NCI-H2081 treated with DMSO at 0.1 percent for 48 hours (cell line): ENCODE data around the gene PRKAG3.

ENCODE experiments used
- DNase-seq: peaks from one replicate; lab custom pipeline; 2025; lab: John Stamatoyannopoulos, UW

PRKAG3 gene

DNA sequence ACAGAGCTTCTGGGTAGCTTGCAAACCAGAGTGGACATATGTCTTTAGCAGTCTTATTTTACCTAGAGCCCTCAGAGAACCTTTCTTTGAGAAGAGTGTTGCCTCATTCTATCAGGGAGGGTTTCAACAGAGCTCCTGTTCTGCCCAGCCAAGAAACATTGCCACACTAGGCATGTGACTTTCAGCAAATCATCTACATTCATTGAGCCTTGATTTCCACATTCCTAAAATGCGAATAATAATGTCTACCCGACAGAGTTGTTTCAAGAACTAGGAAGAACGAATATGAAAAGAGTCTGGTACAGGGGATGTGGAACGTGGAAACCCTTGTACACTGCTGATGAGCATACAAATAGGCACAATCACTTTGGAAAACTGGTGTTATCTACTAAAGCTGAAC, 7.8 kb upstream of the PRKAG3 start:
- no peak for DNase-seq

GRCh38 chr2:218837495-218837894, 5.9 kb upstream of the PRKAG3 start:
- DNase-seq = no peak

GRCh38 chr2:218834685-218835084, 3.1 kb upstream of the PRKAG3 start:
- no peak for DNase-seq

DNA sequence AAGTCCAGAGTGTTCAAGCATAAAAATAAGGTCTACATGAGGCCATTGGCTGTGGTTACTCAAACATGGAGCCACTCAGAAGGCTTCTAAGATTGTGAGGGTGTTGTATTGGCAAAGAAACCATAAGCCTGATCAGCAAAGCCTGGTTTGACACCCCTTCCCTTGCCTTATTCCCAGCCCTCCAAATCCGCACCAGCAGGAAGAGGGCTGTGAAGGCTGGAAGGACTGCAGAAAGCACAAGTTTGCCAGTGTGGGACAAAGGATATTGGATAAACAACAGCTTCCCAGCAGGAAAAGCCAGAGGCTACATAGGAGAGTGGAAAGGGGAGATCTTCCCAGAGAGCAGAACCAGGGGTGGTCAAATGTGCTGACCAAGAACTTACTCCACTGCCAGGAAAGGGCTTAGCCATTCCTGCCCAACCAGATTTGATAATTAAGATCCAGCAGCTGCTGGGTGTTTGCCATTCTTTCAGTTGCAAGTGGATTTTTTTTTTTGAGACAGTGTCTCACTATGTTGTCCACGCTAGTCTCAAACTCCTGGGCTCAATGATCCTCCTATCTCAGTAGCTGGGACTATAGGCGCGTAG, 1.5 kb upstream of the PRKAG3 start:
- no peak for DNase-seq

DNA sequence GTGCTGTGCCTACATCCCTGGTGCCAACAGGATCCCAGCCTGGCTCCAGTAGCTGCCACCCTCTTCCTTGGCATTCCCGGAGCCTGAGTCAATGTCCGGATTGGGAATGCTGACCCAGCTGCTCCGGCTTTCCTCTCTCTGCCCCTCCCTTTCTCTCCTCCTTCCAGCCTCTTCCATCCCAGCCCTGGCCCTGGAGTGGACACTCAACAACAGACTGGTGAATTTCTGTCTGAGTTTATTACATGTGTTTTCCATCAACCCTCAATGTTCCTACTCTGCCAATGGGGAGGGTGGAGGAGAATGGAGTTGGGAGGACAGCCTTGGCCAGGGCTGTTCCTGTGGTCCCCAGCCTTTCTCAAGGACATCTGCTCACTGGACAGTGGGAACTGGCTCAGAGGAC, 917 bp upstream of the PRKAG3 start:
- DNase-seq = no peak

- no peak for DNase-seq
Observed at GRCh38 chr2:218832081-218832480, 478 bp upstream of the PRKAG3 start.

- DNase-seq = no peak
Observed at GRCh38 chr2:218830526-218831306, 887 bp downstream of the PRKAG3 start.

DNA sequence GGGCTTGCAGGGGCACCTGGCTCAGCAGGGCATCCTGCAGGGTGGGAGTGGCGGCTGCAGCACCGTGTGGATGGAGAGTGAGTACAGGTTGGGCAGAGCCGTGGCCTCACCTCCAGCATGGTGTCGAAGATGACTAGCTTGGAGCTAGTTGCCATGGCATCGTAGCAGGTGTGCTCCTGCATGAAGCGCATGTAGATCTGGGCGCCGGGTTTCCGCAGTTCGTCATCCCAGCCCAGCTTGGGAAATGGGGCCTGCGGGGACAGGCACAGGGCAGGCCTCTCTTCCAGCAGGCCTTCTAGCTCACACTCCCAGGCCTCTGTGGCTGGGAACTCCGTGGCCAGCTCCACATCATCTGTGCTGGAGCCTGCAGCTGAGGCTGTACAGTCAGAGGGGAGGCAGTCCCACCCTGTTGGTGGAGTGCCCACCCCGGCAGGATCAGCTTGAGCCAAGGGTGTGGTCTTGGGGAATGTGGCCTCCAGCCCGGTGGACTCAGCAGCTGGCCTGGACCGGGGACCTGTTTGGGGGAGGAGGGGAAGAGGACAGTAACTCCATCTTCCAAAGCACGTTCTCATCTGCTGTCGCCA, 1.6 kb downstream of the PRKAG3 start:
- DNase-seq = no peak

GRCh38 chr2:218828477-218828778, 3.2 kb downstream of the PRKAG3 start:
- DNase-seq = no peak

GRCh38 chr2:218827701-218828476, 3.7 kb downstream of the PRKAG3 start:
- no peak for DNase-seq

GRCh38 chr2:218826791-218827190, 4.8 kb downstream of the PRKAG3 start:
- DNase-seq = no peak

- DNase-seq = no peak
Observed at GRCh38 chr2:218824004-218824403, 7.6 kb downstream of the PRKAG3 start.

- DNase-seq = no peak
Observed at GRCh38 chr2:218823196-218823855, 8.3 kb downstream of the PRKAG3 start.

- DNase-seq = no peak
Observed at GRCh38 chr2:218822622-218823021, 9.0 kb downstream of the PRKAG3 start.

DNA sequence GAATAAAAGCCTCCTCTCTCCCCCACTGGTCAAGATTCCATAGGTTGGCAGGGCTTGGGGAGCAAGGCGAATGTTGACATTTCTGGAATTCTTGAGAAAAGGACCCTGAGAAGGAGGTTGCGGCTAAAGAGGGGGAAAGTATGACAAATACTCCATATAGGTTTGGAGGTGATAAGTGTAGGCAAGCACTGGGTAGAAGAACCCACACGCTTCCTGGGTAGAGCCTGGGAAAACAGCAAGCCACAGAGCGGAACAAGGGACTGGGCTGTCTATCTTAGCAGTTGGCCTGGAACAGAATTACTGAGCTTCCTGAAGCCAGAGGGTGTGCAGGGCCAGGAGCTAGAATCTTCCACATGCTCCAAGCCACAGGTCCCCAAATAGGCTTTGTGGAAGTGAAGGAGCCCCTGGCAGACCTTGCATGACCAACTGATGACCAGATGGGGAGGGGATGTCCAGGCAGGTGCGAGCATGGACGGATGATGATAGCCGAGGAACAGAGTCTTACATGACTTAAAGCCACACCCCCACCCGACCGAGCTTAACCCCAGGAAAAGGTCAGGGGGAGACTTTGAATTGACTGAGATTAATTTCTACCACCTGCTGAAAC, 9.9 kb downstream of the PRKAG3 start:
- no peak for DNase-seq

GRCh38 chr2:218820746-218821369, 10.7 kb downstream of the PRKAG3 start:
- DNase-seq = no peak

DNA sequence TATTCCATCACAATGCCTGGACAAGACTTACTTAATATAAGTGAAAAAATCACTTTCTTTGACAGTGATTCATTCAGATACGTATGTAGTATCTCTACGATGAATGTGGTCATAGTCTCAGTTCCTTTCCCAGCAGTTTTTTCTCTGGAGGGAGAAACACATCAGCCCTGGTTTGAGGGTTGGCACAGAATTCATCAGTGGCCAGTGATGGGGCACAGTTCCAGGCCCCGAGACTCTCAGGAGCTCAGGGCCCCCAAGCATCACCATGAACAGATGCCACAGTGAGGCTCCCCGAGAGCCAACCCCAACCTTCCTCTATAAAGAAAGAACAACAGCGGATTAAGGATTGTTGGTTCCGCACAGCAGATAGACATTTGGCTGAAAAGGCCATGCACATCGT, 12.5 kb downstream of the PRKAG3 start:
- no peak for DNase-seq

- DNase-seq = no peak
Observed at GRCh38 chr2:218816561-218817011, 15.0 kb downstream of the PRKAG3 start.

GRCh38 chr2:218815649-218816048, 16.0 kb downstream of the PRKAG3 start:
- DNase-seq = no peak

- no peak for DNase-seq
Observed at GRCh38 chr2:218815244-218815637, 16.4 kb downstream of the PRKAG3 start.

GRCh38 chr2:218814540-218815243, 16.9 kb downstream of the PRKAG3 start:
- DNase-seq = no peak
